ENCODE results near the gene TBC1D10A. TPM values are rescaled to one million over a fixed set of nuclear protein-coding genes. Genes with fewer than 3 reads are reported as not detected.

The TBC1D10A gene
- total RNA-seq, 1 experiment from 2014 or later = 18.6 TPM

- no peak overlapping the region for H3K9ac ChIP-seq (ENCODE audit: low read length)
- TF ChIP-seq FOSL1 (IDR thresholded peaks at IDR 0.05; ENCODE audit: low read depth) = no peak
- TF ChIP-seq EGR1 (IDR thresholded peaks at IDR 0.05; ENCODE audit: low read depth) = no peak
- no peak for TF ChIP-seq POLR2AphosphoS5 (IDR thresholded peaks at IDR 0.05; ENCODE audit: low read depth, low read length)
- TF ChIP-seq SIN3A (IDR thresholded peaks at IDR 0.05; ENCODE audit: low read depth) = no peak
- no peak for TF ChIP-seq RAD21 (IDR thresholded peaks at IDR 0.05; ENCODE audit: low read depth)
- TF ChIP-seq, protein P1, sequence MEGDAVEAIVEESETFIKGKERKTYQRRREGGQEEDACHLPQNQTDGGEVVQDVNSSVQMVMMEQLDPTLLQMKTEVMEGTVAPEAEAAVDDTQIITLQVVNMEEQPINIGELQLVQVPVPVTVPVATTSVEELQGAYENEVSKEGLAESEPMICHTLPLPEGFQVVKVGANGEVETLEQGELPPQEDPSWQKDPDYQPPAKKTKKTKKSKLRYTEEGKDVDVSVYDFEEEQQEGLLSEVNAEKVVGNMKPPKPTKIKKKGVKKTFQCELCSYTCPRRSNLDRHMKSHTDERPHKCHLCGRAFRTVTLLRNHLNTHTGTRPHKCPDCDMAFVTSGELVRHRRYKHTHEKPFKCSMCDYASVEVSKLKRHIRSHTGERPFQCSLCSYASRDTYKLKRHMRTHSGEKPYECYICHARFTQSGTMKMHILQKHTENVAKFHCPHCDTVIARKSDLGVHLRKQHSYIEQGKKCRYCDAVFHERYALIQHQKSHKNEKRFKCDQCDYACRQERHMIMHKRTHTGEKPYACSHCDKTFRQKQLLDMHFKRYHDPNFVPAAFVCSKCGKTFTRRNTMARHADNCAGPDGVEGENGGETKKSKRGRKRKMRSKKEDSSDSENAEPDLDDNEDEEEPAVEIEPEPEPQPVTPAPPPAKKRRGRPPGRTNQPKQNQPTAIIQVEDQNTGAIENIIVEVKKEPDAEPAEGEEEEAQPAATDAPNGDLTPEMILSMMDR (IDR thresholded peaks at IDR 0.05 in 2 of 3, conservative IDR thresholded peaks at IDR 0.05 in 1 of 3; ENCODE audit: borderline replicate concordance in 1 of 3, insufficient read depth in 1 of 3, low read depth in 2 of 3, low read length in 2 of 3) = no peak
- TF ChIP-seq CEBPB (IDR thresholded peaks at IDR 0.05; ENCODE audit: low read depth) = no peak
- TF ChIP-seq, protein P2, sequence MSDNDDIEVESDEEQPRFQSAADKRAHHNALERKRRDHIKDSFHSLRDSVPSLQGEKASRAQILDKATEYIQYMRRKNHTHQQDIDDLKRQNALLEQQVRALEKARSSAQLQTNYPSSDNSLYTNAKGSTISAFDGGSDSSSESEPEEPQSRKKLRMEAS (IDR thresholded peaks at IDR 0.05) = no peak
- TF ChIP-seq ZFX (IDR thresholded peaks at IDR 0.05) = no peak
- TF ChIP-seq REST (IDR thresholded peaks at IDR 0.05; ENCODE audit: low read depth) = no peak
- no peak for TF ChIP-seq TCF7L2 (IDR thresholded peaks at IDR 0.05; ENCODE audit: borderline replicate concordance, extremely low read depth, insufficient read depth, insufficient read length)
- TF ChIP-seq EZH2 (IDR thresholded peaks at IDR 0.05) = no peak
- TF ChIP-seq SP1 (IDR thresholded peaks at IDR 0.05; ENCODE audit: low read depth) = no peak
- TF ChIP-seq SRF (IDR thresholded peaks at IDR 0.05; ENCODE audit: low read depth) = no peak
- no peak for TF ChIP-seq YY1 (IDR thresholded peaks at IDR 0.05; ENCODE audit: extremely low read depth, insufficient replicate concordance, low read depth, low read length)
- TF ChIP-seq, protein P3, sequence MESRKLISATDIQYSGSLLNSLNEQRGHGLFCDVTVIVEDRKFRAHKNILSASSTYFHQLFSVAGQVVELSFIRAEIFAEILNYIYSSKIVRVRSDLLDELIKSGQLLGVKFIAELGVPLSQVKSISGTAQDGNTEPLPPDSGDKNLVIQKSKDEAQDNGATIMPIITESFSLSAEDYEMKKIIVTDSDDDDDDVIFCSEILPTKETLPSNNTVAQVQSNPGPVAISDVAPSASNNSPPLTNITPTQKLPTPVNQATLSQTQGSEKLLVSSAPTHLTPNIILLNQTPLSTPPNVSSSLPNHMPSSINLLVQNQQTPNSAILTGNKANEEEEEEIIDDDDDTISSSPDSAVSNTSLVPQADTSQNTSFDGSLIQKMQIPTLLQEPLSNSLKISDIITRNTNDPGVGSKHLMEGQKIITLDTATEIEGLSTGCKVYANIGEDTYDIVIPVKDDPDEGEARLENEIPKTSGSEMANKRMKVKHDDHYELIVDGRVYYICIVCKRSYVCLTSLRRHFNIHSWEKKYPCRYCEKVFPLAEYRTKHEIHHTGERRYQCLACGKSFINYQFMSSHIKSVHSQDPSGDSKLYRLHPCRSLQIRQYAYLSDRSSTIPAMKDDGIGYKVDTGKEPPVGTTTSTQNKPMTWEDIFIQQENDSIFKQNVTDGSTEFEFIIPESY (IDR thresholded peaks at IDR 0.05; ENCODE audit: extremely low read depth, insufficient replicate concordance, low read length) = no peak
- TF ChIP-seq POLR2A (IDR thresholded peaks at IDR 0.05; ENCODE audit: borderline replicate concordance, extremely low read depth, insufficient read depth, insufficient read length) = no peak
- TF ChIP-seq CBX3 (IDR thresholded peaks at IDR 0.05; ENCODE audit: low read depth) = no peak
- no peak for TF ChIP-seq ZNF274 (IDR thresholded peaks at IDR 0.05; ENCODE audit: low read depth, low read length)
- TF ChIP-seq, protein P4, sequence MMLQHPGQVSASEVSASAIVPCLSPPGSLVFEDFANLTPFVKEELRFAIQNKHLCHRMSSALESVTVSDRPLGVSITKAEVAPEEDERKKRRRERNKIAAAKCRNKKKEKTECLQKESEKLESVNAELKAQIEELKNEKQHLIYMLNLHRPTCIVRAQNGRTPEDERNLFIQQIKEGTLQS (IDR thresholded peaks at IDR 0.05) = no peak
- no peaks in the 10 kb centered on the region for H4K20me1 ChIP-seq (ENCODE audit: insufficient read depth)
- no peak overlapping the region for H3K4me3 ChIP-seq (replicated peaks in 1 of 2; ENCODE audit: low read depth in 1 of 2, low read length in 2 of 2)
- H3K27me3 ChIP-seq (ENCODE audit: insufficient read depth, low read length) = no peaks in the 10 kb centered on the region
- ChIA-PET CTCF (interaction anchor here (0.6 kb wide), 1 partner anchor 552 kb away, joined by 6 read pairs; no protein-coding TSS in a partner anchor), RAD21 (ENCODE audit: low non-redundant PET in 1 of 2, low total read pairs in 2 of 2, uncharacterized antibody in 2 of 2, unreplicated experiment in 2 of 2) (no interaction called here), POLR2A (no interaction called here)
- DNase-seq (ENCODE audit: low read depth, low spot score) (no peak), ATAC-seq (no peak)
- H3K9me3 ChIP-seq (ENCODE audit: control insufficient read depth in 1 of 2, insufficient read depth in 1 of 2, low read depth in 1 of 2, low read length in 2 of 2) = no peaks in the 10 kb centered on the region
- no peaks in the 10 kb centered on the region for H3K9me2 ChIP-seq (ENCODE audit: insufficient read depth)
- H3K27ac ChIP-seq (ENCODE audit: low read depth, low read length) = no peak overlapping the region
- H2AFZ ChIP-seq (ENCODE audit: low read depth, low read length, poor library complexity, severe bottlenecking) = no peak overlapping the region
- no peaks in the 10 kb centered on the region for H3K79me2 ChIP-seq (ENCODE audit: insufficient read depth, low read length)
- H3K4me2 ChIP-seq (ENCODE audit: low read length) = no peak overlapping the region
- no peaks in the 10 kb centered on the region for H3K36me3 ChIP-seq (ENCODE audit: control insufficient read depth in 1 of 2, insufficient read depth in 2 of 2, low read length in 2 of 2)
- BruUV-seq (replicated peaks) = no TSS peak
- peaks cover 5 to 18% of the 10 kb centered on the region in 2 experiments; a peak in 3 of 4 replicates for H3K4me1 ChIP-seq (ENCODE audit: control insufficient read depth in 1 of 2, insufficient read depth in 2 of 2, low read length in 2 of 2)
- intact Hi-C loops (cut with micrococcal nuclease) = no loop called here
These were observed 47.5 kb downstream of the TBC1D10A start for GRCh38 chr22:30279046-30279788.

Measured in HCT116 (cell line).